Adrenal gland (tissue), 5 donors: ENCODE results near the gene PROM1.

Source experiments
- POLR2A ChIP-seq, 2 donors: fragments of 450-650 bp; IDR thresholded peaks; one replicate each; pipeline ENCODE4 v1.6.1; 2017; ENCODE audit warnings: antibody characterized with exemption in 2 of 2, mild to moderate bottlenecking in 2 of 2, moderate library complexity in 1 of 2
- TF ChIP-seq, protein P1 (sequence below), 6 experiments: fragments of 450-650 bp in 4 of 6; fragments of 200-600 bp in 2 of 6; sonication (generic) in 1 of 6; IDR thresholded peaks; 1 replicate in 5 of 6; 2 replicates in 1 of 6; pipeline versions ENCODE4 v1.5.1 to v1.8.0; 2016 to 2021; ENCODE audit warnings: antibody characterized with exemption in 6 of 6, mild to moderate bottlenecking in 2 of 6, moderate library complexity in 1 of 6
- donor health status: DM: no; HTN: no; CAD: no.

DNA sequence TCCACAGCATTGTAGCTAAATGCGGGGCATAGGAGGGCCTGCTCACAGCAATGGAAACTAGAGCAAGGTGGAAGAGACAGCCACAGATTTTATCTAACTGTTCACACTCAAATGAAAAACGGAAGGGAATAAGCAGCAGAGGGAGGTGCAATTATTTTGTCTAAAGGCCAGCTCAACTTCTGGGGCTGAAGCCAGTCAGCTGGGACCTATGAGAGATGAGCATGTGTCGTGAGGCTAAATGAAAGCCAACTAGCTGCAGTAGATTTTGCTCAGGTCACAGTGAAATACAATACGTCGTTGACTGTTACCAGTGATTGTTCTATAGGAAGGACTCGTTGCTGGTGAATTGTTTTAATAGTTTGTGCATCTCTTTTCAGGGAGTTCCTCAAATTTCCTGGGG lies 94.4 kb downstream of the PROM1 start:
- TF ChIP-seq, protein P1, sequence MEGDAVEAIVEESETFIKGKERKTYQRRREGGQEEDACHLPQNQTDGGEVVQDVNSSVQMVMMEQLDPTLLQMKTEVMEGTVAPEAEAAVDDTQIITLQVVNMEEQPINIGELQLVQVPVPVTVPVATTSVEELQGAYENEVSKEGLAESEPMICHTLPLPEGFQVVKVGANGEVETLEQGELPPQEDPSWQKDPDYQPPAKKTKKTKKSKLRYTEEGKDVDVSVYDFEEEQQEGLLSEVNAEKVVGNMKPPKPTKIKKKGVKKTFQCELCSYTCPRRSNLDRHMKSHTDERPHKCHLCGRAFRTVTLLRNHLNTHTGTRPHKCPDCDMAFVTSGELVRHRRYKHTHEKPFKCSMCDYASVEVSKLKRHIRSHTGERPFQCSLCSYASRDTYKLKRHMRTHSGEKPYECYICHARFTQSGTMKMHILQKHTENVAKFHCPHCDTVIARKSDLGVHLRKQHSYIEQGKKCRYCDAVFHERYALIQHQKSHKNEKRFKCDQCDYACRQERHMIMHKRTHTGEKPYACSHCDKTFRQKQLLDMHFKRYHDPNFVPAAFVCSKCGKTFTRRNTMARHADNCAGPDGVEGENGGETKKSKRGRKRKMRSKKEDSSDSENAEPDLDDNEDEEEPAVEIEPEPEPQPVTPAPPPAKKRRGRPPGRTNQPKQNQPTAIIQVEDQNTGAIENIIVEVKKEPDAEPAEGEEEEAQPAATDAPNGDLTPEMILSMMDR (IDR thresholded peaks at IDR 0.05), result no peak
- TF ChIP-seq POLR2A (IDR thresholded peaks at IDR 0.05), result no peak
